ENCODE results near the gene ABCC11.

- TF ChIP-seq EZH2 (IDR thresholded peaks at IDR 0.05) (no peak), POLR2AphosphoS5 (IDR thresholded peaks at IDR 0.05; ENCODE audit: borderline replicate concordance, low read depth, low read length) (no peak)
Measured at GRCh38 chr16:48131201-48131935, 116.0 kb downstream of the ABCC11 start.
